ENCODE data around the gene RIOK2.
A peak's percentile ranks its signal among the peaks of the same experiment; 100 is the strongest.
"Not testable (repeated sequence)": the region's sequence is repeated elsewhere in the genome, so short reads cannot be mapped to it uniquely, and the experiment has no call there.

Gene RIOK2

DNA sequence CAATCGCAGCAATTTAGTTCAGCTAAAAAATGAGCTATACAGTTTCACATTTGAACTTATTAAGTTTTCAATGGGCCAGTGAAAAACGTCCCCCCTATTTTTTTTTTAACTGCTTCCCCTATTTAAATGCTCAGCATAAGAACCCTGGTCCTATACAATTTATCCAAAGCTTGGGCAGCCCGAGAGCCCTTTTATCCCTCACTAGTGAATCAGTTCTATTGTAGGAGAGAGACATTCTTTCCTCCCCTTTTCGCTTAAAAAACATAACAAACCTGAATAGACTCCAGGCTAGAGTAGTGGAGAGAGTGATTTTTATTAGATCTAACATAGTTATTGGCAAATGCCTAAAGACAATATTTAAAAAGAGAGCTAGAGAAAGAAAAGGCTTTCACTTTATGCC is 42.0 kb downstream of the RIOK2 start:
- DNase-seq (ENCODE audit: insufficient read length) = no peak
- FAIRE-seq = no peak
- TF ChIP-seq TAF1 (IDR thresholded peaks at IDR 0.05; ENCODE audit: borderline replicate concordance, low read depth, low read length) (no peak), POLR2AphosphoS5 (IDR thresholded peaks at IDR 0.05; ENCODE audit: low read depth, low read length) (no peak), POLR2A (IDR thresholded peaks at IDR 0.05; ENCODE audit: low read depth, low read length) (no peak)

DNA sequence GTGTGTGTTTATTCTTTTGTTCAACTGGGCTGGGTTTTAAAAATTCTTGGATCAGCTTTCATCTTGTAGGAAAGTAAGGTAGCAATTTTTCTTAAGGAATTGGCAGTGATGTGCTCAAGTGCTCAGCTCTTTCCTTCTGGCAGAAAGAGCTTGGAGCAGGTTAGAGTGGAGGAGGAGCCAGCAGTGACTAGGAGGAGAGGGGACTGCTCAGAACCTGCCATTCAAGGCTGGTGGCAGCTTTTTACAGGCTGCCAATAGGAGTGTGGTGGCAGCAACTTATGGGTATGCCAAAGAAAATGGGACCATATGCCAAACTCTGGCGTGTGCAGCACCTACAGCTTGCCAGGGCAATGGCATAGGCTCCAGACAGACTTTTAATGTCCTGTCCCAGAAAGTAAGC is 42.8 kb downstream of the RIOK2 start:
- not testable (repeated sequence) for DNase-seq (ENCODE audit: insufficient read length); FAIRE-seq

DNA sequence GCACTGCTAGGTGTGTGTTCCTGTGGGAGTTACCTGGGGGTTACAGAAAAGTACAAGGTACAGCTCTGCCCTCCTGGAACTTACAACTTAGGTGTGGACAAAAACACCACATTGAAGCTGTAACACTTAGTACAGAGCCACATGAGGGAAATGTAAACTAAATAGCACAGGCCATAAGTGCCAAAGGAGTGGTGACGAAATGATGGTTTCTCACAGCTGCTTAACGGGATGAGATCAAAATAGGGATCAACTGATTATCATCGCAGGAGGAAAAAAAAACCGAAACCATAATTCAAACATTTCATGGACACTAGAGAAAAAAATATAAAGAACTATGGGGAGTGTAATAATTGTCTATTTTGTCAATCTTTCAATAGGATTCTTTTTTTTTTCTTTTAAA is 46.6 kb downstream of the RIOK2 start:
- TF ChIP-seq POLR2AphosphoS5 (IDR thresholded peaks at IDR 0.05; ENCODE audit: low read depth, low read length) = no peak
- TF ChIP-seq TAF1 (IDR thresholded peaks at IDR 0.05; ENCODE audit: borderline replicate concordance, low read depth, low read length) = no peak
- TF ChIP-seq POLR2A (IDR thresholded peaks at IDR 0.05; ENCODE audit: low read depth, low read length) = no peak
- DNase-seq (ENCODE audit: insufficient read length) (no peak), FAIRE-seq (no peak)

DNA sequence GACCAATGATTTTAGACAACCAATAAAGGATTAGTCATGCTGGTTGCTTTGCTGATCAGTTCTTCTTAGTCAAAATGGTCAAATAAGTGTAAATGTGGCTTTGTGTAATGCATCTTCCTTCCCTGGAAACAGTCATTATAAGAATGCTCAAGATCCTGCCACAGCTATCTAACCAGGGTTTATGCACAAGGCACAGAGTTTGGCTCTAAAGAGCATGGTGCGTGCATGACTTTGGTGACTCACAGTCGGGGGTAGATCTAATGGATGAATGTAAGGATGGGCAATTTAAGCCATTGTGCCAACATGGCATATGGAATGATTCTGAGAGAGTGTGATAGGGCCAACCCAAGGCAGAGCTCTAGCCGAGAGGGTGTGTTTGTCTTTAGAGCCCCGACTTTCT is 47.2 kb downstream of the RIOK2 start:
- FAIRE-seq (no peak), DNase-seq (ENCODE audit: insufficient read length) (no peak)
- TF ChIP-seq TAF1 (IDR thresholded peaks at IDR 0.05; ENCODE audit: borderline replicate concordance, low read depth, low read length) (no peak), POLR2AphosphoS5 (IDR thresholded peaks at IDR 0.05; ENCODE audit: low read depth, low read length) (no peak), POLR2A (IDR thresholded peaks at IDR 0.05; ENCODE audit: low read depth, low read length) (no peak)

DNA sequence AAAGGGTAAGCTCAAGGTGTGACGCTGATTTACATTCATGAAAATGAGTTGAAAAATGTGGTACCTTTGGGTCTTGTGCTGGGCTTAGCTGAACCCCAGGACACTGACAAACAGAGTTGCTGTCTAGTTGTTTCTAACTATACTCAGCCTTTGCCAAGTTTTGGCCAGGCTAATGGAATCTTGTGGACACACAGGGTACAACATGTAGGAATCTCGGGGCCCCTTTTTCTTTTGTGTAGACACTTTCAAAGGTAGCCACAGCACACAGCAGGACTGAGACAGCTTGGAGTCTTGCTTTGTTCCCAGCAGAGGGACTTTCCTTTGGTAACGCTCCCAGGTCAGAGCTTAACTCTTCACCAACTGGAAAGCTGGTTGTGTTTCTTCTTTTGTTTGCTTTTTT is 48.4 kb downstream of the RIOK2 start:
- FAIRE-seq = no peak
- TF ChIP-seq TAF1 (IDR thresholded peaks at IDR 0.05; ENCODE audit: borderline replicate concordance, low read depth, low read length) (no peak), POLR2AphosphoS5 (IDR thresholded peaks at IDR 0.05; ENCODE audit: low read depth, low read length) (no peak), POLR2A (IDR thresholded peaks at IDR 0.05; ENCODE audit: low read depth, low read length) (no peak)
- DNase-seq (ENCODE audit: insufficient read length) = no peak

DNA sequence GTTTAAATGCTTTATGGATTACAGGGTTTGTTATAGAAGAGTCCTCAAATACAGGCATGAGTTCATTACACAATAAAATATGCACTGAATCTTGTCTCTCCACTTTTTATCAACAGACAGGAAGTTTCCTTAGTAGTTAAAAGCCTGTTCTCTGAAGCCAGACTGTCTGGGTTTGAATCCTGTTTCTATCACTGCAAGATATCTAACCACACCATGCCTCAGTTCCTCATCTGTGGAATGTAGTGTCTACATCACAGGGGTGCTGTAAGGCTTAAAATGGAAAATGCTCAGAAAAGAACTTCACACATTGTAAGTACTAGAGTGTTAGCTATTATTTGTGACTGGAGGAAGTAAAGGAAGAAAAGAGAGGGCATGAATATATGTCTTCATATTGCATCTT is 49.9 kb downstream of the RIOK2 start:
- TF ChIP-seq POLR2A (IDR thresholded peaks at IDR 0.05; ENCODE audit: low read depth, low read length) (no peak), POLR2AphosphoS5 (IDR thresholded peaks at IDR 0.05; ENCODE audit: low read depth, low read length) (no peak), TAF1 (IDR thresholded peaks at IDR 0.05; ENCODE audit: borderline replicate concordance, low read depth, low read length) (no peak)
- FAIRE-seq (no peak), DNase-seq (ENCODE audit: insufficient read length) (no peak)

DNA sequence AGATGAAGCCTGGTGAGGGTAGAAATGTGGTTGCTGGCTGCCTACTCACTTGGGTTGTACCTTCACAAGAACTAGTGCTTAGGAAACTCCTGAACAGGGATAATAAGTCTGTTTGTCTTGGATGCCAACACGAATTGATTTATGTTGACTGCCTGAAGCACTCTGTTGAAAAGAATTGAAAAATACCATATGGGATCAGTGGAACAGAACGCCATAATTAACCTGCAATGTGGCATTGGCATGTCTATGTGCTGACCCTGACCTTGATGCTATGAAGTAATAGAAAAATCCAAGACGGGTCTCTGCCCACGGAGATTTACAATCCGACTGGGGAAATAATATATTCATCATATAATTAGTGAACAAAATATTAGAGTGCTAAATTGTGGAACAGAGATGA is 51.1 kb downstream of the RIOK2 start:
- DNase-seq (ENCODE audit: insufficient read length) = no peak
- FAIRE-seq = no peak
- no peak for TF ChIP-seq POLR2AphosphoS5 (IDR thresholded peaks at IDR 0.05; ENCODE audit: low read depth, low read length)
- TF ChIP-seq POLR2A (IDR thresholded peaks at IDR 0.05; ENCODE audit: low read depth, low read length) = no peak
- TF ChIP-seq TAF1 (IDR thresholded peaks at IDR 0.05; ENCODE audit: borderline replicate concordance, low read depth, low read length) = no peak

DNA sequence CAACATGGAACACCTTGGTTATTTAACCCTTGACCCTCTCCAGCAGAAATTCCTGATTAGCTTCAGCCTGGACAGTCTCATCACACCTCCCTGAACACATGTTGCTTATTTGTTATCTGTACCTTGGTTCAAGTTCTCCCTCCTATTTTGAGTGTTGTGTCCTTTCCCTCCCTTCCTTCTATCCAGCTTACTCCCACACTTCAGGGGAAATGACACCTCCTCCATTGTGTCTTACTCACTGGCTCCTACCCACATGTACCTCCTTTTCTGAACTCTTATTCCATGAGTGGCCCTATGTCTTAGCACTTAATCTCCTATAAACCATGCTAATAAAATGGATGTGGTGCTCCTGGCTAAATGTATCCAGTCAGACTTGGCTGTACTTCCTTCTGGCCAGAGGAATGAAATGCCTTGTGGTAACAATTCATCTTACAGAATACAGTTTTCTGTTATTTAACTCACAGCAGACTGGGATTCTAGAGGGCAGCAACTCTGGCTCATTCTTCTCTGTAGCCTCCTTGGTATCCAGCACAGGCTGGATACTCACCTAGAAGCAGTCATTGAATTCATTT is 51.8 kb downstream of the RIOK2 start:
- DNase-seq (ENCODE audit: insufficient read length) (no peak), FAIRE-seq (no peak)
- TF ChIP-seq POLR2A (IDR thresholded peaks at IDR 0.05; ENCODE audit: low read depth, low read length) (no peak), POLR2AphosphoS5 (IDR thresholded peaks at IDR 0.05; ENCODE audit: low read depth, low read length) (no peak), TAF1 (IDR thresholded peaks at IDR 0.05; ENCODE audit: borderline replicate concordance, low read depth, low read length) (no peak)

DNA sequence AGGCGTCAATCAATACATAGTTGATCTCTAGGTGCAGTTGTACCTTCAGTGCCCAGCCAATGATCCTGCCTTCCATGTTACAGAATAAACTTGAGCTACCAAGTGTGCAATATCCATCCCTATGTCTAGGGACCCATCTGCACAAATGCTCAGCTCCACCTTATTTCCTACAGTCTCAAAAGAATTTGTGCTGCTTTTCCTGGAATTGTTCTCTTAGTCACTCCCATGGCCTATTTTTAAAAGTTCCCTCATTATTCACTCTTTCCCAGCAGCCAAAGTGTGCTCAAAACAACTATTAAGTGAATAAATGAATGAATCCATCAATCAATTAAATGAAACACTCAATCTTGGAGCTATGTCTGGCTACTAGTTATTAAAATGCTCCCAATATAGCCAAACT is 55.3 kb downstream of the RIOK2 start:
- DNase-seq (ENCODE audit: insufficient read length) (no peak), FAIRE-seq (no peak)
- TF ChIP-seq POLR2AphosphoS5 (IDR thresholded peaks at IDR 0.05; ENCODE audit: low read depth, low read length) (no peak), POLR2A (IDR thresholded peaks at IDR 0.05; ENCODE audit: low read depth, low read length) (no peak), TAF1 (IDR thresholded peaks at IDR 0.05; ENCODE audit: borderline replicate concordance, low read depth, low read length) (no peak)

DNA sequence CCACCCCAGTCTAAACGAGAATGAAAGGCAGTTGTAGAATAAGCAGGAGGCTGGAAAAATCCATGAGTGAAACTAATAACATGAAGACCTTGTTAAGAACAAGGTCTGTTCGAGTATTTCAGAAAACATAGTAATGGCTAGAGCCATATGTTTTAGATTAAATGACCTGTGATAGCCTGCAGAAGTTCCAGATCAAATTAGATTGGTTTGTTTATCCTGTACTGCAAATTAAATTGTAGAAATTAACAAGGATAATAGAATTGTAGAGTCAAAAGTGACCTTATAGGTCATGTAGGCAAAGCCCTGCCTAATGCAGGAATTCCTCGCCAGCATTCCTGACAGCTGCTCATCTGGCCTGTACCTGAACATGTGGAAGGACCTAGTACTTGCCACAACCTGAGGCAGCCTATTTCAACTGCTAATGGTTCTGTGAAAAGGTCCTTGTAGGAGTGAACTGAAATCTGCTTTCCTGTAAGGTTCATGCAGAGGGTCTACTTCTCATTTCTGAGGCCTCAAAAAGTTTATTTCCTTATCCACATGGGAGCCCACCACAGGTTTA is 57.8 kb downstream of the RIOK2 start:
- TF ChIP-seq POLR2A (IDR thresholded peaks at IDR 0.05; ENCODE audit: low read depth, low read length) (no peak), POLR2AphosphoS5 (IDR thresholded peaks at IDR 0.05; ENCODE audit: low read depth, low read length) (no peak)
- FAIRE-seq (peak; percentile 5), DNase-seq (ENCODE audit: insufficient read length) (no peak)

DNA sequence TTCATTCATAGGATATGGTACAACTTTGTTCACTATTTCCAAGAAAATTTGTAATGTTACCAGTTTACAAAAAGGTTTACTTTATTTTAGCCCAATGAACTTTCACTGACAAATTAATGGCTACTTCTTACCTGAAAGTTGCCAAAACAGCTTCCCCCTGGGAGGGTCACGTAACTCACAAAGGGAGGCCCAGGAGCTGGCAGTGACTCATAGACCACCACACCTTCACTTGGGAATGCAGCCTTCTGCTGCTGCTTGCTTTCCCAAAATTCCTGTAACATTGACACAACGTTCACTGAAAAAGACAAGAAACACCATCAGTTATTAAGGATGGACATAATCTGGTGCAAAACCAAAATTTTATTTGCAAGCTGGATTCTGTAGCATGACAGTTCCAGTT is 58.7 kb downstream of the RIOK2 start:
- DNase-seq (ENCODE audit: insufficient read length) = no peak
- FAIRE-seq = no peak
- no peak for TF ChIP-seq POLR2A (IDR thresholded peaks at IDR 0.05; ENCODE audit: low read depth, low read length)
- TF ChIP-seq POLR2AphosphoS5 (IDR thresholded peaks at IDR 0.05; ENCODE audit: low read depth, low read length) = no peak
- TF ChIP-seq TAF1 (IDR thresholded peaks at IDR 0.05; ENCODE audit: borderline replicate concordance, low read depth, low read length) = no peak

DNA sequence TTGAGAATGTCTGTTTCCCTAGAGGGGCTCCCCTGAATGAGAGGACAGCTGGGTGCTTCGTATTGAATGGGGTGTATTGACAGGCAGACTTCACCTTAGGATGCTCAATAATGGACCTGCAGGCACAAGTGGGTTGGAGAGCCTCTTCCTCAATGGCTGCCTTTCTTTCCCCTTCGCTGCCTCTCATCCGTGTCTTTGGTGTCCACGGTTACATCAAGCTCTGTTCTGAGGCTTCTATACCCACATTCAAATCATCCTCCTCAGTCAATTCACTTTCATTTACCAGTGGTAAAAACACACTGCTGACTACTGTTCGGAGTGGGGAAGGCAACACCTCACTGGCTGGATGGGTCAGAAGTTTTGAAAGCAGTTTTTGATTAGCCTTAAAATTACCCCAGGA is 61.2 kb downstream of the RIOK2 start:
- DNase-seq (ENCODE audit: insufficient read length) = no peak
- no peak for TF ChIP-seq POLR2A (IDR thresholded peaks at IDR 0.05; ENCODE audit: low read depth, low read length)
- no peak for TF ChIP-seq TAF1 (IDR thresholded peaks at IDR 0.05; ENCODE audit: borderline replicate concordance, low read depth, low read length)
- TF ChIP-seq POLR2AphosphoS5 (IDR thresholded peaks at IDR 0.05; ENCODE audit: low read depth, low read length) = no peak
- FAIRE-seq = peak; percentile 17

DNA sequence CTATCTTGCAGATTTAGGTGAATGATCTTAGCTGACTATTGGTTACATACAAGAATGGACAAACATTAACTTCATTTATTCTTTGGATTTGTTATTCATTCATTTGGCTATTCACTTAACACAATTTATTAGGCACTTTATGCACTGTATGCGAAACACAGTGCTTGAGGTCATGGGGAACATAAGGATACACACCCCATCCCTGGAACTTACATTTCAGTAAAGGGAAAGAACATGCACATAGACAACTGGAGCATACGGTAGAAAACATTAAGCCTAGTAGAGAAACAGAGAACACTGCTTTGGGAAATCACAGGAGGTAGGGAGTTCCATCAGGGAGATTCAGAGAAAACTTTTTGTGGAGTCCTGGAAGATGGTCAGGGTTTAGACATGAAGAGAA is 62.9 kb downstream of the RIOK2 start:
- TF ChIP-seq POLR2AphosphoS5 (IDR thresholded peaks at IDR 0.05; ENCODE audit: low read depth, low read length) (no peak), POLR2A (IDR thresholded peaks at IDR 0.05; ENCODE audit: low read depth, low read length) (no peak), TAF1 (IDR thresholded peaks at IDR 0.05; ENCODE audit: borderline replicate concordance, low read depth, low read length) (no peak)
- DNase-seq (ENCODE audit: insufficient read length) (no peak), FAIRE-seq (no peak)

All from GM12892 (cell line).